NCI-H82 (cell line): ENCODE data around the gene MBOAT7.

Experiments used
- DNase-seq: peaks from one replicate; lab custom pipeline; 2025; lab: John Stamatoyannopoulos, UW

Gene MBOAT7

GRCh38 chr19:54162241-54162805 lies 27.1 kb downstream of the MBOAT7 start:
- peak; percentile 93 for DNase-seq

- DNase-seq = peak; percentile 45
Measured at GRCh38 chr19:54160854-54161253, 28.5 kb downstream of the MBOAT7 start.

- peak; percentile 65 for DNase-seq
Measured at GRCh38 chr19:54160182-54160811, 29.1 kb downstream of the MBOAT7 start.

- DNase-seq = peak; percentile 100
Measured at GRCh38 chr19:54159352-54160181, 29.8 kb downstream of the MBOAT7 start, which contains the start of gene LENG1. TSS of gene LENG1 (minus strand) at chr19:54159721. CDS start at chr19:54159695, 26 bp downstream.

GRCh38 chr19:54158812-54159351 lies 30.5 kb downstream of the MBOAT7 start:
- DNase-seq = peak; percentile 58

GRCh38 chr19:54156953-54157352 lies 32.4 kb downstream of the MBOAT7 start:
- DNase-seq = no peak

GRCh38 chr19:54156490-54156889 lies 32.9 kb downstream of the MBOAT7 start:
- DNase-seq = no peak

- no peak for DNase-seq
Measured at GRCh38 chr19:54155694-54156093, 33.7 kb downstream of the MBOAT7 start.

GRCh38 chr19:54154603-54155345 lies 34.6 kb downstream of the MBOAT7 start:
- DNase-seq = no peak

- DNase-seq = no peak
Measured at GRCh38 chr19:54153731-54154326, 35.6 kb downstream of the MBOAT7 start.

GRCh38 chr19:54152878-54153524 lies 36.4 kb downstream of the MBOAT7 start:
- DNase-seq = no peak

- DNase-seq = no peak
Measured at GRCh38 chr19:54152267-54152666, 37.1 kb downstream of the MBOAT7 start.

- DNase-seq = no peak
Measured at GRCh38 chr19:54151362-54152035, 37.9 kb downstream of the MBOAT7 start.

GRCh38 chr19:54149021-54149812 lies 40.2 kb downstream of the MBOAT7 start:
- DNase-seq = no peak

- no peak for DNase-seq
Measured at GRCh38 chr19:54148158-54148557, 41.2 kb downstream of the MBOAT7 start.

- no peak for DNase-seq
Measured at GRCh38 chr19:54147676-54148075, 41.7 kb downstream of the MBOAT7 start.

GRCh38 chr19:54145541-54146158 lies 43.7 kb downstream of the MBOAT7 start:
- no peak for DNase-seq

- DNase-seq = no peak
Measured at GRCh38 chr19:54142166-54142780, 47.1 kb downstream of the MBOAT7 start.

GRCh38 chr19:54141356-54141755 lies 48.0 kb downstream of the MBOAT7 start:
- DNase-seq = no peak
